ENCODE data around the gene KIAA1755.

KIAA1755 gene

DNA sequence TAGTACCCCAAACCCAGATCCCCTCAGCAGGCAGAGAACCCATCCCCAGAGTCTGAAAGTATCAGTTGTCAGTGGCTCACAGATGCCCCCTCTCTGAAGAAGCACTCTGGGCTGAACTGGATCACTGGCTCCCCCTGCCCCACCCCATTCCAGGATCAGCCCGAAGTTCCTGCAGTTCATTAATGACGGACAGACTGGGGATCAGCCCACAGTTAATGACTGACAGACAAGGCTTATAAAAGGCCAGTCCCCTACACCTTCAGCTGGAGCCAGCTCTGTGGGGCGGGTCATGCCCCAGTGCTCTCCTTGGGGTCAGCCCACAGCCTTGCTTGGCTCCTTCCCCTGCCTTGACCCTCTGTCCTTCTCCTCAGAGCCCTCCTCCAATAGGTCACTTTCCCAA lies 21.7 kb downstream of the KIAA1755 start:
- no peaks in the 10 kb centered on the region for H3K4me1 ChIP-seq (ENCODE audit: control insufficient read depth, insufficient read depth, low read length, unreplicated experiment)
- no peak overlapping the region for H3K4me3 ChIP-seq (ENCODE audit: low read depth, low read length)
- no peak overlapping the region for H3K27ac ChIP-seq (ENCODE audit: low read depth, low read length)
- no peaks in the 10 kb centered on the region for H3K79me2 ChIP-seq (ENCODE audit: control insufficient read depth, insufficient read depth, low read length, unreplicated experiment)
- H3K27me3 ChIP-seq (ENCODE audit: insufficient read depth, low read length) = no peaks in the 10 kb centered on the region
- no peak overlapping the region for H2AFZ ChIP-seq (ENCODE audit: low read length, unreplicated experiment)
- H3K36me3 ChIP-seq (ENCODE audit: insufficient read depth, low read length) = peaks cover 13% of the 10 kb centered on the region

DNA sequence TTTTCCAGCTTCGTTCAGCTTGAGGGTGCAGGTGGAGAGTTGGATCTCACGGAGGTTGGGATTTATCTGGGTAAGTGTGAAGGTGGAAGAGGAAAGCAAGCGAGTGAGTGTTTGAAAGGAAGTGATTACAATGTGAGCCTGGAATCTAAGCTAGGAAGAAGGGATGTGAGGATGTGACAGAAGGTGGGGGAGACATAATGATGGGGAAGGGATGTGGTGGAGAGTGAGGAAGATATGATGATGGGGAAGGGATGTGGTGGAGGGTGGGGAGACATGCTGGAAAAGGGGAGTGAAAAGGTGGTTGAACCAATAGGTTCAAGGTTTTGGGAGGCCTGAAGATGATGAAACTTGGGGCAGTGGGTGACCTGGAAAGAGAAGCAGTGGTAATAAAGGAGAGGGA lies 23.2 kb downstream of the KIAA1755 start:
- H2AFZ ChIP-seq (ENCODE audit: low read length, unreplicated experiment) = no peak overlapping the region
- peaks cover 9% of the 10 kb centered on the region for H3K36me3 ChIP-seq (ENCODE audit: insufficient read depth, low read length)
- no peaks in the 10 kb centered on the region for H3K4me1 ChIP-seq (ENCODE audit: control insufficient read depth, insufficient read depth, low read length, unreplicated experiment)
- H3K79me2 ChIP-seq (ENCODE audit: control insufficient read depth, insufficient read depth, low read length, unreplicated experiment) = no peaks in the 10 kb centered on the region
- H3K27me3 ChIP-seq (ENCODE audit: insufficient read depth, low read length) = no peaks in the 10 kb centered on the region
- H3K27ac ChIP-seq (ENCODE audit: low read depth, low read length) = no peak overlapping the region
- H3K4me3 ChIP-seq (ENCODE audit: low read depth, low read length) = no peak overlapping the region

DNA sequence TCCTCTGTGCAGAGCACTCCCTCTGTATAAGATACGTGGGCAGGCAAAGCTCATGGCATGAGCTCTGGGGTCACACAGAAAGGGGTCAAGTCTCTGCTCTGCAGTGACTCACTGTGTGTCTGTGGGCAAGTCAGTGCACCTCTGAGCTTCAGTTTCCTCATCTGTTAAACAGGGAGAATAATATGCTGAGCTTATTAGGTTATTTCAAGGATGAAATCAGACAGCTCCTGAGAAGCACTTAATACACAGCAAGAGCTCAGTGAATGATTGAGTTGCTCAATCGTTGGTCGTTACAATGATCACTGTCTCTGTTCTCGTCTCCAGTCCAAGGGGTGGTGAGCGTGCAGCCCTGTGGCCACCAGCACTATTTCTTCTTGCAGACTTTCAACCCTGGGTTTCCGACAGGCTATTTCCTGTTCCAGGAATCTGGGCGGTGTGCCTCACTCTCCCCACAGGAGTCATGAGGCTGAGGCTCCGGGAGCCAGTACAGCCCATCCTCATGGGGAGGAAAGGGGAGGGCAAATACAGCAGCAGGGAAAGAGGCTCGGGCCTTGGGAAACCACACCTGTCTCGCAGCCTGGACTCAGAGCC lies 28.9 kb downstream of the KIAA1755 start:
- no peak overlapping the region for H3K4me3 ChIP-seq (ENCODE audit: low read depth, low read length)
- no peaks in the 10 kb centered on the region for H3K27me3 ChIP-seq (ENCODE audit: insufficient read depth, low read length)
- H3K36me3 ChIP-seq (ENCODE audit: insufficient read depth, low read length) = no peaks in the 10 kb centered on the region
- peaks cover 9% of the 10 kb centered on the region for H3K4me1 ChIP-seq (ENCODE audit: control insufficient read depth, insufficient read depth, low read length, unreplicated experiment)
- H3K79me2 ChIP-seq (ENCODE audit: control insufficient read depth, insufficient read depth, low read length, unreplicated experiment) = no peaks in the 10 kb centered on the region
- no peak overlapping the region for H2AFZ ChIP-seq (ENCODE audit: low read length, unreplicated experiment)
- H3K27ac ChIP-seq (ENCODE audit: low read depth, low read length) = no peak overlapping the region

DNA sequence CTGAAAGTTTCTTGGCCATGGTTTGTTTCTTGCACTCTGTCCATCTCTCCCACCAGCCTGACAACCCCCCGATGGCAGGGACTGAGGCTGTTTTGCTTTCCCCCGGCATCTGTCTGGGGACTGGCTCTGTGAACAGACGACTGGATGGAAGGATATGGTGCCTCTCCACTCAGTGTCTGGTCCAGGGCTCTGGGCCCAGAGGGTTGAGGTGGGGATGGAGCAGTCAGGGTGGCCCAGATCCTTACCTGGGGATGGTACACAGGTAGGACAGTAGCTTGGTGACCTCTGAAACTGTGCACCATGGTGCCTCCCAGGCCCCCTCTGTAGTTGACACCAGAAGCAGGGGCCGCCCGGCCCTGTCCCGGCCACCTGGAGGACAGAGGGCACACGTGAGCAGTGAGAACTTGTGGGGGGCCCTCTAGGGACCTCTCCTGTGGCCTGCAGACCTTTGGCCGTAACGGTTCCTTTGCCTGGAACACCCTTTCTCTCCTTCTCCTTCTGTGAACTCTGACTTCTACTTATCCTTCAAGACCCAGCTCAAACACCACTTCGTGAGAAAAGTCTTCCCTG lies 29.5 kb downstream of the KIAA1755 start:
- Histone ChIP-seq H3K4me3 (ENCODE audit: low read depth, low read length) (no peak overlapping the region), H3K27ac (ENCODE audit: low read depth, low read length) (no peak overlapping the region), H2AFZ (ENCODE audit: low read length, unreplicated experiment) (no peak overlapping the region), H3K4me1 (ENCODE audit: control insufficient read depth, insufficient read depth, low read length, unreplicated experiment) (peaks cover 9% of the 10 kb centered on the region), H3K79me2 (ENCODE audit: control insufficient read depth, insufficient read depth, low read length, unreplicated experiment) (no peaks in the 10 kb centered on the region), H3K27me3 (ENCODE audit: insufficient read depth, low read length) (no peaks in the 10 kb centered on the region), H3K36me3 (ENCODE audit: insufficient read depth, low read length) (no peaks in the 10 kb centered on the region)

DNA sequence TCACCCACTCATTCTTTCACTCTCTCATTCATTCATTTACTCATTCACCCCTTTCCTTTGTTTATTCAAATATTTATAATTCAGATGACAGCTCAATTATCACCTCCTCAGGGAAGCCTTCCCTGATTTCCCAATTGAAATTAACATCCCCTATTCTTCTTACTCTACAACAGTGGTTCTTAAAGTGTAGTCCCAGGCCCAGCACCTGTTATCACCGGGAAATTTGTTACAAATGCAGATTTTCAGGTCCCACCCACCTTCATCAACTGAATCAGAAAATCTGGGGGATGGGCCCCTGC lies 30.3 kb downstream of the KIAA1755 start:
- no peaks in the 10 kb centered on the region for H3K36me3 ChIP-seq (ENCODE audit: insufficient read depth, low read length)
- H3K27me3 ChIP-seq (ENCODE audit: insufficient read depth, low read length) = no peaks in the 10 kb centered on the region
- H3K27ac ChIP-seq (ENCODE audit: low read depth, low read length) = no peak overlapping the region
- no peak overlapping the region for H2AFZ ChIP-seq (ENCODE audit: low read length, unreplicated experiment)
- H3K4me1 ChIP-seq (ENCODE audit: control insufficient read depth, insufficient read depth, low read length, unreplicated experiment) = peaks cover 9% of the 10 kb centered on the region
- H3K79me2 ChIP-seq (ENCODE audit: control insufficient read depth, insufficient read depth, low read length, unreplicated experiment) = no peaks in the 10 kb centered on the region
- H3K4me3 ChIP-seq (ENCODE audit: low read depth, low read length) = no peak overlapping the region

DNA sequence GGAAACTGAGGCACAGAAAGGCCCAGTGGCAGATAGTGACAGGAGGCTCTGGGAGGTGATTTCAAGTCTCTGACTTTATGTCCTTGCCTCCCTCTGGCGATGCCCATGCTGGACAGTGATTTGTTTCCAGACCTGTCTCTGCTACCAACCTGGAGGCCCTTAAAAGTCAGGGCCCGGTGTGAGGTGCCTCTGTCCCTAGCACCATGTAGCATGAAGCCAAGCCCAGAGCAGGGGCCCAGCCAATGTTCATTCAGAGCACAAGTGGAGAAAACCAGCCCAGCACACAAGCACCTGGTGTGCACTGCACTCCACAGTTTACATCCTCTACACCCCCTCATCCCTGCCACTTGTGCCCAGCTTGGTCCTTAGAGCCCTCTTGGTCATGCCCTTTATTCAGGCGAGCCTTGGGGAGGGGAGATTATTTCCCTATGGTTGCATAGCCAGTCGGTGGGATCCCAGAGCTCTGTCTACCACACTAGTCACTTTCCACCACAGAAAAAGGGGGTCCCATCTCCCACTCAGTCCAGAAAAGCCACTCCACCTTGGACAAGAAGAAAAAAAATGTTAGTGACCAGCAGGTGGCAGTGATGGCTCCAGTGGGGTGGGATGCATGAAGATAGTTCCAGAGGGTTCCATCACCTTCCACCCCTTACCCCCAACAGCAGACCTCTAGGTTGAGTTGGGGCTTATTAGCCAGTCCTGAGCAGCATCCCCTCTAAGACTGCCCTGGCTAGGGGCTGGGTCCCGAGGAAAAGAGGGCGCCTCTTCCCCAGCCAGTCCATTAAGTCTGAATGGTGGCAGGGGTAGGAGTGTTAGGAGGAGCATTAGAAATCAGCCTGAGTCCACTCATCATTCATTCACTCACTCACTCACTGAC lies 30.9 kb downstream of the KIAA1755 start:
- peaks cover 9% of the 10 kb centered on the region for H3K4me1 ChIP-seq (ENCODE audit: control insufficient read depth, insufficient read depth, low read length, unreplicated experiment)
- no peak overlapping the region for H3K27ac ChIP-seq (ENCODE audit: low read depth, low read length)
- H3K36me3 ChIP-seq (ENCODE audit: insufficient read depth, low read length) = no peaks in the 10 kb centered on the region
- H3K27me3 ChIP-seq (ENCODE audit: insufficient read depth, low read length) = no peaks in the 10 kb centered on the region
- H3K4me3 ChIP-seq (ENCODE audit: low read depth, low read length) = no peak overlapping the region
- H2AFZ ChIP-seq (ENCODE audit: low read length, unreplicated experiment) = no peak overlapping the region
- H3K79me2 ChIP-seq (ENCODE audit: control insufficient read depth, insufficient read depth, low read length, unreplicated experiment) = no peaks in the 10 kb centered on the region

DNA sequence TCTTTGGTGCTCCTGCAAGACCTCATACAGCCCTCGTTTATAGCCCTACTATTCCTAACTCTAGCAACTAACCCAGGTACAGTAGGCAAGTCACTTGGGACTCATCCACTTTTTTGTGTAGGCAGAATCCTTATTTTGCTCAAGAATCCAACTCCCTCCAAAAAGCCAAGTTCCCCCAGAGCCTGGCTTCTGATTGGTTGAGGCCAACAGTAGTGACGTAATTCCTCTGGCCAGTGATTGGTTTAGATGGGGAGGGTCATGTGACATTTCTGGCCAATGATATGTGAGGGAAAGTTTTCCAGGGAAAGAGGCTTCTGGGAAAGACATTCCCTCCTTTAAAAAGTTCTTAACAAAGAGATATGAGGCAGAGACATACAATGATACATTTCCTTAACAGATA lies 32.1 kb downstream of the KIAA1755 start:
- H3K4me3 ChIP-seq (ENCODE audit: low read depth, low read length) = no peak overlapping the region

DNA sequence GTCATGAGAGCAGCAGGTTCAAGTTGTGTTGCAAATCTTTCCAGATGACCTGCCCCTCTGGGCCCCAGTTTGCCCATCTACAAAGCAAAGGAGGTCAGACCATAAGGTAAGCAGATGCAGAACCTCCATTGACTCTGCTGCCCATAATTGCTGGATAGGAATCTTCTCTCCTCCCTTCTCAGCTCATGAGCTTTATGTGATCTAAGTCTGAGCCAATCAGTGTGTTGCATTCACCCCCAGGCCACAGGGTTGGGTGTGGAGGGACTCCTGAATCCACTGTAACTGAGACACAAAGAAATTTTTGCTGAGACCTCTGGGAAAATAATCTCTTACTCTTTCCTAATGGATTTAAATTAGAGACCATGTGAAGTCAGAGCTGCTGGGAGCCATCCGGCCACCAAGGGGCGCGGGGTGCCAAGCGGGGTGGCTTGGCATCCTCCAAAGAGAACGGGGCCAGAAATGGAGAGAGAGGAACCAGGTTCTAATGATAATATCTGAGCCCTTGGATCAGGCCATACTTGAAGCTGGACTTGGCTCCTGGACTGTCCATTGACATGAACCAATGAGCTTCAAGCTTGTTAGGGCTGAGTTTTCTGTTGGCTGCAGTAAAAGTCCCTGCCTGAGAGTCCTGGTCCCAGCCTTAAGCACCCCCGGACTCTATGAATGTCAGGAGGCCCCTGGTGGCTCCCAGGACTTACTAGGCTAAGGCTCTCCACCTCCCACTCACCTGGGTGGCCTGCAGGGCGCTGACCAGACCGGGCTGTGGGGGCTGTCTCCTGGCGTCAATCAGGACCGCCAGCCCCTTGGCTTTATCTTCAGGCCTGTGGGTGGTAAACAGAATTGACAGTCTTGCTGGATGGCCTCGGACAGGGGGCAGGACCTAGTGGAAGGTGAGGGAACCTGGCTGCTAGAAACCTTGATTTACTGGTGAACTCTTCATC lies 32.8 kb downstream of the KIAA1755 start:
- H2AFZ ChIP-seq (ENCODE audit: low read length, unreplicated experiment) = no peak overlapping the region
- no peak overlapping the region for H3K4me3 ChIP-seq (ENCODE audit: low read depth, low read length)
- peaks cover 9% of the 10 kb centered on the region for H3K4me1 ChIP-seq (ENCODE audit: control insufficient read depth, insufficient read depth, low read length, unreplicated experiment)
- no peak overlapping the region for H3K27ac ChIP-seq (ENCODE audit: low read depth, low read length)
- no peaks in the 10 kb centered on the region for H3K36me3 ChIP-seq (ENCODE audit: insufficient read depth, low read length)
- H3K27me3 ChIP-seq (ENCODE audit: insufficient read depth, low read length) = no peaks in the 10 kb centered on the region
- H3K79me2 ChIP-seq (ENCODE audit: control insufficient read depth, insufficient read depth, low read length, unreplicated experiment) = no peaks in the 10 kb centered on the region

More for the DNA sequence above, 32.1 kb downstream of the KIAA1755 start:
- peaks cover 9% of the 10 kb centered on the region for H3K4me1 ChIP-seq (ENCODE audit: control insufficient read depth, insufficient read depth, low read length, unreplicated experiment)
- H2AFZ ChIP-seq (ENCODE audit: low read length, unreplicated experiment) = no peak overlapping the region
- H3K79me2 ChIP-seq (ENCODE audit: control insufficient read depth, insufficient read depth, low read length, unreplicated experiment) = no peaks in the 10 kb centered on the region
- no peaks in the 10 kb centered on the region for H3K36me3 ChIP-seq (ENCODE audit: insufficient read depth, low read length)
- H3K27me3 ChIP-seq (ENCODE audit: insufficient read depth, low read length) = no peaks in the 10 kb centered on the region
- H3K27ac ChIP-seq (ENCODE audit: low read depth, low read length) = no peak overlapping the region

DNA sequence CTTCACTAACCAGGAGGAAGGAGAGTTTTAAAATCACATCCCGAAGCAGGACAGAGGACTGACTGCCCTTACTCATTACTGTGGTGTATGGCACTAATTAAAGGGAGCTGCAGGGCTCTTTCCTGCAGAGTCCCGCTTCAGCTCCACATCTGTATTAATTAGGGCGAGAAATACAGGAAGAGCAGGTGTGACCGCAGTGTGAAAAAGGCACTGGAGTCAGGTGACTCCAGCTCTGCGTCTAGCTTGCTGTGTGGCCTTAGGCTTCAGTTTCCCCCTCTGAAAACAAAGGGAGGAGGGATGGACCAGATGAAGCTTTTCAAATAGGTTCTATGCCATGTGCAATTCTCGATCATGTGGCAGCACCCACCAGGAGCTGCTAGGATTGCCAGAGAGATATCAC lies 34.0 kb downstream of the KIAA1755 start:
- H3K4me3 ChIP-seq (ENCODE audit: low read depth, low read length) = no peak overlapping the region
- no peak overlapping the region for H3K27ac ChIP-seq (ENCODE audit: low read depth, low read length)
- H3K36me3 ChIP-seq (ENCODE audit: insufficient read depth, low read length) = no peaks in the 10 kb centered on the region
- no peaks in the 10 kb centered on the region for H3K27me3 ChIP-seq (ENCODE audit: insufficient read depth, low read length)
- no peak overlapping the region for H2AFZ ChIP-seq (ENCODE audit: low read length, unreplicated experiment)
- peaks cover 3% of the 10 kb centered on the region for H3K4me1 ChIP-seq (ENCODE audit: control insufficient read depth, insufficient read depth, low read length, unreplicated experiment)
- H3K79me2 ChIP-seq (ENCODE audit: control insufficient read depth, insufficient read depth, low read length, unreplicated experiment) = no peaks in the 10 kb centered on the region

DNA sequence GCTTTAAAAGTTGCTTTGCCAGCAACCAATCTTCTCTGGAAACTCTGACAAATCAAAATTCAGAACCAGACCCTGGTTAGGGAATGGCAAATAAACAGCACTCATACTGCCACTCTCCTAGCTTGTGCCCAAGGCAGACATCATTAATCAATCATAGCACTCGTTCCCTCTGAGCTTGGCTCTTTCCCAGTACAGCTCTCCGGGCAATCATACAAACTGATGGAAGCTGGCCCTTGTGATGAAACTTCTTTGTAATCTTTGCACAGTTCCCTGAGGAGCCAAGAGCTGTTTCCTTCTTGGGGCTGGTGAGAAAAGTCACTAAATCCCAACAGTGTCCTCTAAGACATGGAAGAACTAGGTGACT lies 34.7 kb downstream of the KIAA1755 start:
- Histone ChIP-seq H3K27me3 (ENCODE audit: insufficient read depth, low read length) (no peaks in the 10 kb centered on the region), H3K4me3 (ENCODE audit: low read depth, low read length) (no peak overlapping the region), H3K4me1 (ENCODE audit: control insufficient read depth, insufficient read depth, low read length, unreplicated experiment) (no peaks in the 10 kb centered on the region), H3K36me3 (ENCODE audit: insufficient read depth, low read length) (no peaks in the 10 kb centered on the region), H3K79me2 (ENCODE audit: control insufficient read depth, insufficient read depth, low read length, unreplicated experiment) (no peaks in the 10 kb centered on the region), H3K27ac (ENCODE audit: low read depth, low read length) (no peak overlapping the region), H2AFZ (ENCODE audit: low read length, unreplicated experiment) (no peak overlapping the region)
